ENCODE data around the gene SLC45A1.

The SLC45A1 gene

GRCh38 chr1:8343464-8344001 lies 25.6 kb downstream of the SLC45A1 start:
- no peak for TF ChIP-seq CTCF (conservative IDR thresholded peaks at IDR 0.05; ENCODE audit: low read depth, low read length)
- peak overlapping the region; percentile 23 for H3K4me3 ChIP-seq (ENCODE audit: low read depth, low read length)
- DNase-seq (ENCODE audit: low read depth) = peak; percentile 97

- no peak overlapping the region for H3K4me3 ChIP-seq (ENCODE audit: low read depth, low read length)
- DNase-seq (ENCODE audit: low read depth) = no peak
- TF ChIP-seq CTCF (conservative IDR thresholded peaks at IDR 0.05; ENCODE audit: low read depth, low read length) = no peak
Observed at GRCh38 chr1:8344893-8345507, 27.1 kb downstream of the SLC45A1 start.

DNA sequence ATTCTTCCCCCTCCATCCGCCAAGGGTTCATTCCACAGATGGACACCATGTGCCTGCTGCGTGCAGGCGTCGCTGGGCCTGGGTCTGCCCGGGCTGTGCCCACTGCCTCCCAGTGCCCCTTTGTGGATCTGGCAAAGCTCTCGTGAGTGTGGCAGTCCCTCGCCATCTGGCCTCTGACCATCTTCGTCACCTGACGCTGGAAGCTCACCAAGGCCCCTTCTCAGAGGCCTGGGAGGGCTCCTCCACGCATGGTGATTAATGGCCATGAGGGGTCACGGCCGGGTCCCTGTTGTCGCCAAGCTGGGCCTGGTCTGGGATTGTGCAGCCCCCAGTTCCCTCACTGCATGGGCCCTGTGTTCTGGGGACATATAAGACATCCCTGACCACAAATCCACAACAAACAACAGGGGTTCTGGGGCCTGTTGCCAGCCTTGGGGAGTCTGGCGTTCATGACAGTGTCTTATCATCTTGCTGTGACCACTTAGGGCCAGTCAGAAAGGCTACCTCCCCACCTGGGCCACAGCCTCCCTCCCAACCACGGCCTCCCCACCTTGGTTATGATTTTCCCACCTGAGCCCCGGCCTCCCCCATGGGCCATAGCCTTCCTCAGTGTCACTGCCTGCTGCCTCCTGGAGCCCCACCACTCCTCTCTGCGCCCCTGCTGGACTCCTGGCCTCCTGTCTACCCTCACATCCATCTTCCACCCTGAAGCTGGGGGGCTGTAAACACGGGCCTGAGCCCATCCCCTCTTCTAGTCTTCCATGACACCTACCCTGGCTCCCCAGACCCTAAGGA lies 27.9 kb downstream of the SLC45A1 start:
- no peak for TF ChIP-seq CTCF (conservative IDR thresholded peaks at IDR 0.05; ENCODE audit: low read depth, low read length)
- DNase-seq (ENCODE audit: low read depth) = no peak
- H3K4me3 ChIP-seq (ENCODE audit: low read depth, low read length) = no peak overlapping the region

DNA sequence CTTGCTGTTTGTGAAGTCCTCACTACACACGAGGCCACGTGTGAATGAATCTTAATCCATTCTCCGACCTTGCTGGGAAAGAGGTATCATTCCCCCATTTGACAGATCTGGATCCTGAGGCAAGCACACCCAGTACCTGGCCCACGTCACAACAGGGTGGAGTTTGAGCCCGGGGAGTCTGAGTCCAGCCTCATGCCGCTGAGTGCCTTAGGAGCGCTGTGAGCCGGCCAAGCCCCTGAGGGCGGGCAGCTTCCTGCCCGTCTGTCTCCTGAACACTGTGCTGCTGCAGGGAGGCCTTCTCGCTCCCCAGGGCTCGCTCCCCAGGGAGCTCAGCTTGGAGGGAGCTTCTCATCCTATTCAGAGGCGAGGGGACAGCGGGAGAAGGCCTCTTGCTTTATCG lies 29.7 kb downstream of the SLC45A1 start:
- no peak overlapping the region for H3K4me3 ChIP-seq (ENCODE audit: low read depth, low read length)
- no peak for TF ChIP-seq CTCF (conservative IDR thresholded peaks at IDR 0.05; ENCODE audit: low read depth, low read length)
- DNase-seq (ENCODE audit: low read depth) = no peak

DNA sequence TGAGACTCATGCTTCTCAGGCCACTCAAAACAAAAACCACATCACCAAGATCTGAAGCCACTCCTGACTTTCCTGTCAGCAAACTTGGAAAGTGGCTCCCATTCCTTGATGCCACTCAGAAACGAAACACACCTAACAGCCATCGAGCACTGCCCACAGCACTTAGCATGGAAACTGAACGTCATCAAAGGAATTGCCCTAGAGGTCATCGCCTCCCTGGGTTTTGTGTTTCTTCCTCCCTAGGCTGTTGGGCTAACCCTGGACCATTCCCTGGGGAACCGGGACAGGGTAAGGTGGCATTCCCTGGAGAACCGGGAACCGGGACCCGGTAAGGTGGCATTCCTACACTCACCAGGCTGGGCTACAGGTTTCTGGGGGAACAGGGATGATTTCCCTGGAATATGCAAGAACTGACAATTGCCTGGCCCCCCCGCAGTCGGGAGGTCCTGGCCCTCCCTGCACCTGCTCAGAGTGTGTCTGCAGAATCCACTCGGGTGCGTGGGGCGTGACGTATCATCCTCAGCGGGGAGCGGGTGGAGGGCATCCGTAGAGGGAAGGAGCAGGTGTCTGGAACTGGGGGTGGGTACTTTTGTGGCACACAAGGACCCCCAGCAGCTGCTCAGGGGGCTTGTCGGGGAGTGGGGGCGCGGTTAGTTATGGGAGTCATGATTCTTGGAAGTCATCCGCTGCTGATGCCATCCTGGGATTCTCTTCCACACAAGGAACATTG lies 30.3 kb downstream of the SLC45A1 start:
- no peak for TF ChIP-seq CTCF (conservative IDR thresholded peaks at IDR 0.05; ENCODE audit: low read depth, low read length)
- no peak for DNase-seq (ENCODE audit: low read depth)
- no peak overlapping the region for H3K4me3 ChIP-seq (ENCODE audit: low read depth, low read length)

DNA sequence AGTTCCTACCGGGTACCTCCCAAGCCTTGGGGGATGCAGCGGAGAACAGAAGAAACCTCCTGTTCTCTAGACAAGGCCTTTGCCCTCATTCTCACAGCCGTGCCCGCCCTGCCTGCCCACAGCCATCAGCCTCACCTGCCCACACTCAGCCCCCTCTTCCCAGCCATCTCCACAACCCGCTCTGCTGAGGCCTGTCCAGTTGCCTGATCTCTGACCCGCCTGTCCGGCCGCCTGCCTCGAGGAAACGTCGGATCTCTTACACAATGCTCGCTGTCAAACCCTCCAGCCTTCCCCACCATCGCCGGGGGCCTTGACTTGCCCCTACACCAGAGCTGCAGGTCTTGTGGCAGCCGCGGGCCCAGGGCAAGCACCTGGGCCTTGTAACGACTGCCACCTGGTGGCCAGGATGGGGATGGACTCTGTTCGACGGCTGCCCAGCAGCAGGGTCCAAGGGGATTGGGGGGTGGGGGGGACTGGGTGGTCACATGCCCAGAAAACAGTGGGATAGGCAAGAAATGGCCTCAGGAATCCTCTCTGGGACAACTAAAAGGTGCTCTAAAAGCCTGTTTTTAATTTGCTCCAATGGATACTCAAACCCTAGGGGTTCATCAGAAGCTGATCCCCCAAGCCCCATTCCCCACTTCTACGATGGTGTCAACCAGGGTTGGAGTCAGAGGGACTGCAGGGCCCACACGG lies 31.0 kb downstream of the SLC45A1 start:
- peak; percentile 81 for TF ChIP-seq CTCF (conservative IDR thresholded peaks at IDR 0.05; ENCODE audit: low read depth, low read length)
- H3K4me3 ChIP-seq (ENCODE audit: low read depth, low read length) = no peak overlapping the region
- DNase-seq (ENCODE audit: low read depth) = peak; percentile 77
